ENCODE results near the gene RAP2A.

Gene RAP2A

GRCh38 chr13:97432232-97432916, 1.6 kb upstream of the RAP2A start:
- peaks cover 28% of the 10 kb centered on the region for H3K4me1 Mint-ChIP-seq (ENCODE audit: low read depth)
- no peaks in the 10 kb centered on the region for H3K9me3 Mint-ChIP-seq
- peaks cover 8% of the 10 kb centered on the region for H3K36me3 Mint-ChIP-seq (ENCODE audit: low read depth)
- peaks cover 20% of the 10 kb centered on the region for H3K27me3 Mint-ChIP-seq (ENCODE audit: low read depth)
- H3K27ac Mint-ChIP-seq = peak overlapping the region; percentile 99
- peak overlapping the region; percentile 96 for H3K4me3 Mint-ChIP-seq

- H3K4me1 Mint-ChIP-seq (ENCODE audit: low read depth) = peaks cover 28% of the 10 kb centered on the region
- peaks cover 20% of the 10 kb centered on the region for H3K27me3 Mint-ChIP-seq (ENCODE audit: low read depth)
- peak overlapping the region; percentile 99 for H3K27ac Mint-ChIP-seq
- peaks cover 8% of the 10 kb centered on the region for H3K36me3 Mint-ChIP-seq (ENCODE audit: low read depth)
- H3K4me3 Mint-ChIP-seq = peak overlapping the region; percentile 96
- no peaks in the 10 kb centered on the region for H3K9me3 Mint-ChIP-seq
These were observed 847 bp upstream of the RAP2A start for GRCh38 chr13:97432917-97433726.

- H3K36me3 Mint-ChIP-seq (ENCODE audit: low read depth) = peaks cover 8% of the 10 kb centered on the region
- peaks cover 9% of the 10 kb centered on the region for H3K27me3 Mint-ChIP-seq (ENCODE audit: low read depth)
- H3K4me1 Mint-ChIP-seq (ENCODE audit: low read depth) = peaks cover 28% of the 10 kb centered on the region
- no peaks in the 10 kb centered on the region for H3K9me3 Mint-ChIP-seq
- H3K4me3 Mint-ChIP-seq = peak overlapping the region; percentile 92
- H3K27ac Mint-ChIP-seq = peak overlapping the region; percentile 87
These were observed 630 bp downstream of the RAP2A start for GRCh38 chr13:97434397-97435201.

GRCh38 chr13:97435323-97435722, 1.4 kb downstream of the RAP2A start:
- Mint-ChIP-seq H3K4me1 (ENCODE audit: low read depth) (peaks cover 28% of the 10 kb centered on the region), H3K9me3 (no peaks in the 10 kb centered on the region), H3K27ac (peak overlapping the region; percentile 87), H3K27me3 (ENCODE audit: low read depth) (peaks cover 4% of the 10 kb centered on the region), H3K36me3 (ENCODE audit: low read depth) (peaks cover 8% of the 10 kb centered on the region), H3K4me3 (peak overlapping the region; percentile 92)

GRCh38 chr13:97435794-97436193, 1.8 kb downstream of the RAP2A start:
- Mint-ChIP-seq H3K9me3 (no peaks in the 10 kb centered on the region), H3K36me3 (ENCODE audit: low read depth) (peaks cover 8% of the 10 kb centered on the region), H3K4me3 (peak overlapping the region; percentile 79), H3K27ac (peak overlapping the region; percentile 52), H3K27me3 (ENCODE audit: low read depth) (peaks cover 4% of the 10 kb centered on the region), H3K4me1 (ENCODE audit: low read depth) (peaks cover 28% of the 10 kb centered on the region)

- Mint-ChIP-seq H3K27ac (no peak overlapping the region), H3K36me3 (ENCODE audit: low read depth) (peaks cover 8% of the 10 kb centered on the region), H3K27me3 (ENCODE audit: low read depth) (no peaks in the 10 kb centered on the region), H3K4me1 (ENCODE audit: low read depth) (peaks cover 24% of the 10 kb centered on the region), H3K9me3 (no peaks in the 10 kb centered on the region), H3K4me3 (no peak overlapping the region)
These were observed 2.9 kb downstream of the RAP2A start for GRCh38 chr13:97436845-97437244.

DNA sequence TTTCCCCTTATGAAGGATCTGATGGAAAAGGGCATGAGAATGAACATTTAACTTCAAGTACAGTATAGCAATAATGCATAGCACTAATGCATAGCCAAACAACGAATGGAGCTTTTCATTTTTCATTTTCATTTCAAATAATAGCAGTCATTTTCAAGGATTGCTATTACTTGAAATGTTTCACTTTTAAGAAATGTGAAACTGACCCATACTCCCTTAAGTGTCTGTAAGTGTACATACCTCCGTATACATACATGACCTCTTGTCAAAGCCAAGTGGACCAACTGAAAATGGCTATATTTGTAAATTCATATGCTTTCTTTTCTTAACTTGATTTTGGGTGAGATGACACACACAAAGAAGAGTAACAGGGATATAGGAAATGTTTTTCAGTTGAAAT, 3.8 kb downstream of the RAP2A start:
- Mint-ChIP-seq H3K4me3 (no peak overlapping the region), H3K4me1 (ENCODE audit: low read depth) (peaks cover 17% of the 10 kb centered on the region), H3K9me3 (no peaks in the 10 kb centered on the region), H3K36me3 (ENCODE audit: low read depth) (peaks cover 9% of the 10 kb centered on the region), H3K27me3 (ENCODE audit: low read depth) (no peaks in the 10 kb centered on the region), H3K27ac (no peak overlapping the region)

DNA sequence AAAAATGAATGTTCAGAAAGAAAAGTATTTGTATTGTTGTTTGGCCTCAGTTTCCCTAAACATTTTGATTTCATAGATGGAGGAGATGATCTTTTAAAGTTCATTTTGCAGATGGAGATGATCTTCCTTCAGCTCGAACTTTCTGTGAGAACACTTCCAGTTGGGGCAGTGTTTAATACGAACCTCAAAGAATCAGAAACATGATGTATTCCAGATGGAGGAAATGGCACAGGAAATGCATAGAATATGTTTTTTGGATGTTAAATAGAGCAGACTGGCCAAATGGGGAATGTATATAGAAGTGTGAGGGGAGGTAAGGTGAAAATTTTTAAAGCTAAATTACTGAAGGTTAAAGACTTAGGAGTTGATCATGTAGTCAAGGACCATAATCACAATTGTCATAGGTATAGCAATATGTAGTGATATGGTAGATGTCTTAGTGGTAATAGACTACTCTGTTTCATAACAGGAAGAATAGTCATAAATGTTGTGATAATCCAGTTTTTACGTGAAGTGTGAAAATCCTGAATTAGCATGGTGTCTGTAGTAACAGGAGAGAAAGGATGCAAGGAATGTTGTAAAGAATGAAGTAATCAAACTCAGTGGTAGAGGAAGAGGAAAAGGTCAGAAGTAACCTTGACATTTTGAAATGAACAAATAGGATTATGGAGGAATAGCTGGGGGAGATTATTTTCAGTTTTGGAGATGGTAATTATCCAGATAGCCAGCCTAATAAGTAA, 5.1 kb downstream of the RAP2A start:
- peaks cover 15% of the 10 kb centered on the region for H3K4me1 Mint-ChIP-seq (ENCODE audit: low read depth)
- no peaks in the 10 kb centered on the region for H3K9me3 Mint-ChIP-seq
- H3K27me3 Mint-ChIP-seq (ENCODE audit: low read depth) = no peaks in the 10 kb centered on the region
- peaks cover 8% of the 10 kb centered on the region for H3K36me3 Mint-ChIP-seq (ENCODE audit: low read depth)
- H3K27ac Mint-ChIP-seq = no peak overlapping the region
- H3K4me3 Mint-ChIP-seq = no peak overlapping the region

DNA sequence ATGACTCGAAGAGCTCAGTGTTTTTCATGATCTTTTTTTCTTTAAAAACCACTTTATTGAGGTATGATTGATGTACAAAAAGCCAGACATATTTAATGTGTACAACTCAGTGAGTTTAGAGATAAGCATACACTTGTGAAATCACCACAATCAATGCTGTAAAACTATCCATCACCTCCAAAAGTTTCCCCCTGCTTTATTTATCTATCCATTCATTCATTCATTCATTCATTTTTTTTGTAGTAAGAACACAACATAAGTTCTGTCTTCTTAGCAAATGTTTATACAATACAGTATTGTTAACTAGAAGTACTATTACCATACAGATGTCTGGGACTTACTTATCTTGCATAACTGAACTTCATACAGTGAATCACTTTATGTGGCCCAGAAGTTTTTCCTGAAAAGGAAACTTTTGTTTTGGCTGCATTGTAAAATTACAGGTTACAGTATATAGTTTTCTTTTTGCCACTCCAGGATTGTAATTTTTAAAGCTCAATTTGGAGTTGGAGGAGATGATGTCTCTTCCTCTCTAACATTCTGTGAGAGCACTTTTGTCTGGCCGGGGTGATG, 6.7 kb downstream of the RAP2A start:
- Mint-ChIP-seq H3K27ac (no peak overlapping the region), H3K9me3 (no peaks in the 10 kb centered on the region), H3K4me3 (no peak overlapping the region), H3K4me1 (ENCODE audit: low read depth) (peaks cover 10% of the 10 kb centered on the region), H3K27me3 (ENCODE audit: low read depth) (no peaks in the 10 kb centered on the region), H3K36me3 (ENCODE audit: low read depth) (peaks cover 9% of the 10 kb centered on the region)

- no peak overlapping the region for H3K4me3 Mint-ChIP-seq
These were observed 7.4 kb downstream of the RAP2A start for GRCh38 chr13:97441368-97441767.

DNA sequence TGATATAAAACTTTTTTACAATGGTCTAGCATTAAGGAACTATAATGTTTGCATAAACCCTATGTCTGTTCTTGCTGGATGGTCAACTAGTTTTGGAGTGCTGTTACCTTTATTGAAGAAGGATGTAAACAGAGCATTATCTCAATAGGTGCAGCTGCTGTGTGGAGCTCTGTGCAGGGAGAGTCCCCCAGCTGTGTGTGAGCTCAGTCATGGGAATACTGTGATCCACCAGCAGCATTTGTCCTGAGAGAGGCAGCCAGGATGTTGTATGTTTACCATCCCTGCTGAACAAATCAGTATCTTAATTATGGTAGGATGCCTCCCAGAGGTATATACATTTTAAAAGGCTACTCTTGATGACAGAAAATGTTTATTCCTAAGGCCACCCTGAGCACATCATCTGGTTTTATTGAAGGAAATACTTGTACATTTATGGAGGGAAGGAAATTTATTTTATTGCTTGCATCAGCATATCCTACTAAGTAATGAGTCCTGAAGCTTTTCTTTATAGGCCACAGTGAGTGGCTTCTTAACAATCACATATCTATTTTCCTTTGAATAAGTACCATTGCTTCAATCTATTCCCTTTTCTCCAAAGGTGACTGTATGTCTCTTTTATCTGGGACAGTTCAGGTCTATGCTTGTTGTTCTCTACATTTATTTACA, 11.7 kb downstream of the RAP2A start:
- peaks cover 16% of the 10 kb centered on the region for H3K36me3 Mint-ChIP-seq (ENCODE audit: low read depth)
- no peak overlapping the region for H3K4me3 Mint-ChIP-seq
- no peak overlapping the region for H3K27ac Mint-ChIP-seq
- H3K27me3 Mint-ChIP-seq (ENCODE audit: low read depth) = no peaks in the 10 kb centered on the region
- H3K9me3 Mint-ChIP-seq = no peaks in the 10 kb centered on the region
- no peaks in the 10 kb centered on the region for H3K4me1 Mint-ChIP-seq (ENCODE audit: low read depth)

More at GRCh38 chr13:97441368-97441767, 7.4 kb downstream of the RAP2A start:
- peaks cover 3% of the 10 kb centered on the region for H3K4me1 Mint-ChIP-seq (ENCODE audit: low read depth)
- H3K27me3 Mint-ChIP-seq (ENCODE audit: low read depth) = no peaks in the 10 kb centered on the region
- peaks cover 6% of the 10 kb centered on the region for H3K36me3 Mint-ChIP-seq (ENCODE audit: low read depth)
- H3K27ac Mint-ChIP-seq = no peak overlapping the region
- no peaks in the 10 kb centered on the region for H3K9me3 Mint-ChIP-seq

GRCh38 chr13:97446448-97446847, 12.5 kb downstream of the RAP2A start:
- no peaks in the 10 kb centered on the region for H3K4me1 Mint-ChIP-seq (ENCODE audit: low read depth)
- H3K27ac Mint-ChIP-seq = no peak overlapping the region
- H3K36me3 Mint-ChIP-seq (ENCODE audit: low read depth) = peaks cover 19% of the 10 kb centered on the region
- H3K27me3 Mint-ChIP-seq (ENCODE audit: low read depth) = no peaks in the 10 kb centered on the region
- H3K9me3 Mint-ChIP-seq = no peaks in the 10 kb centered on the region
- no peak overlapping the region for H3K4me3 Mint-ChIP-seq

DNA sequence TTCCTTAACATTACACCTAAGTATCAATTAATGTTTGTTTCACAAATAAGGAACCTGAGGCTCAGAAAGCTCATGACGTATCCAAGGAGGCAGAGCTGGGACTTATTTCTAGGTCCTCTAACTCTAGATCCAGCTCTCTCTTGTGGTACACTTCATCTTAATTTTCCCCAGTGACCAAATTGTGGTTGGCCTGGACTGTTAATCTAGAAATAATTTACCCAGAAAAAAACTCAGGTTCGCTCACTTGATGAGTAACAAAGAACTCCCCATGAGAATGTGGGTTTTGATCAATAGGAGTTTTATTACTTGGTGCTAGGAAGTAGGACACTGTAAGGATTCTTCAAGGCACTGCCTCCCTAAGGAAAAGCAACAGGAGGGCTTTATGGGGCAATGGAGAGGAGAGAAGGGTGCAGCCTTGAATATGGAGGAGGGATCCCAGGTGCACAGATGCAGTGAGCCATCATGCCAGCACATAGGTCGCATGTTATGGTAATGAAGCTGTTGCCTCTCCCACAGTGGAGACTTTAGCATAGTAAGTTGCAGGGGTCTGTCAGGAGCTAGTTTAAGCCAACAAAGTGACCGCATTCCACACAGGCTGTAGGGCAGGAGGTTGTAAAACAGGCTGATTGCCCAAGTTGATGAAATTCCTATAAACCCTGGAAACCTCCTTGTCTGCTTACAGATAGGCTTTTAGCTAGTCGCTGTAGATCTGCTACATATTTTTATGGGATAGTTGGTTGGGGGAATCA, 14.7 kb downstream of the RAP2A start:
- peak overlapping the region; percentile 41 for H3K27ac Mint-ChIP-seq

More for the DNA sequence above, 14.7 kb downstream of the RAP2A start:
- Mint-ChIP-seq H3K27me3 (ENCODE audit: low read depth) (no peaks in the 10 kb centered on the region), H3K9me3 (peaks cover 5% of the 10 kb centered on the region), H3K4me3 (no peak overlapping the region), H3K4me1 (ENCODE audit: low read depth) (peaks cover under 1% of the 10 kb centered on the region), H3K36me3 (ENCODE audit: low read depth) (peaks cover 29% of the 10 kb centered on the region)

Measured in T-helper 1 cell treated with Interleukin-12 subunit alpha and Interleukin-12 subunit beta and Interleukin-4 antibody, amounts not matched to agents 30 μg/mL and 1 μg/mL, for 36 hours (primary cell).